C4-2B (cell line): ENCODE data around the gene GFRA1.

ENCODE experiments used
- H3K27ac ChIP-seq: fragments of 450-650 bp; 2 replicates; pipeline ENCODE4 v1.5.1; 2017
- CTCF ChIP-seq: fragments of 450-650 bp; conservative IDR thresholded peaks from 2 replicates; pipeline ENCODE4 v1.5.1; 2017; ENCODE audit warnings: mild to moderate bottlenecking
- ZFX ChIP-seq: fragments of 450-650 bp; IDR thresholded peaks from 2 replicates; pipeline ENCODE4 v1.6.1; 2017

Gene GFRA1

GRCh38 chr10:116306847-116307246, 33.8 kb upstream of the GFRA1 start:
- TF ChIP-seq CTCF, result no peak
- no peak for TF ChIP-seq ZFX
- H3K27ac ChIP-seq, result no peak overlapping the region

- no peak overlapping the region for H3K27ac ChIP-seq
- TF ChIP-seq CTCF, result no peak
These were observed 31.9 kb upstream of the GFRA1 start for GRCh38 chr10:116304923-116305322.

GRCh38 chr10:116300542-116300941, 27.5 kb upstream of the GFRA1 start:
- H3K27ac ChIP-seq, result no peak overlapping the region
- no peak for TF ChIP-seq CTCF
- TF ChIP-seq ZFX, result no peak

- TF ChIP-seq ZFX, result no peak
- TF ChIP-seq CTCF, result no peak
These were observed 25.6 kb upstream of the GFRA1 start for GRCh38 chr10:116298586-116298985.

GRCh38 chr10:116296291-116296721, 23.3 kb upstream of the GFRA1 start:
- H3K27ac ChIP-seq, result no peak overlapping the region
- no peak for TF ChIP-seq CTCF

More at GRCh38 chr10:116298586-116298985, 25.6 kb upstream of the GFRA1 start:
- H3K27ac ChIP-seq, result no peak overlapping the region

- no peak overlapping the region for H3K27ac ChIP-seq
- TF ChIP-seq CTCF, result no peak
- TF ChIP-seq ZFX, result no peak
These were observed 19.5 kb upstream of the GFRA1 start for GRCh38 chr10:116292493-116292892.

GRCh38 chr10:116289652-116290051, 16.6 kb upstream of the GFRA1 start:
- no peak overlapping the region for H3K27ac ChIP-seq
- TF ChIP-seq CTCF, result no peak
- no peak for TF ChIP-seq ZFX
